HepG2 (cell line): Measurements from ENCODE around the gene CPNE1. TPM values are rescaled to one million over a fixed set of nuclear protein-coding genes. Genes with fewer than 3 reads are reported as not detected.

Experiments used
- ARNT ChIP-seq: fragments of 450-650 bp; IDR thresholded peaks from 2 replicates; pipeline ENCODE4 v1.6.1; 2017
- HNF4A ChIP-seq: sonication (generic); formaldehyde crosslinking; IDR thresholded peaks from 2 replicates; pipeline ENCODE4 v1.4.0; 2020; ENCODE audit warnings: missing genetic modification reagents
- JUNB ChIP-seq: sonication (generic); formaldehyde crosslinking; IDR thresholded peaks from 2 replicates; pipeline ENCODE4 v1.8.0; 2022; ENCODE audit warnings: missing genetic modification reagents, mild to moderate bottlenecking, borderline replicate concordance
- KAT8 ChIP-seq: IDR thresholded peaks from 2 replicates; pipeline ENCODE4 v1.6.1; 2016; ENCODE audit warnings: missing genetic modification reagents, missing compliant biosample characterization
- KDM1A ChIP-seq: IDR thresholded peaks from 2 replicates; pipeline ENCODE4 v1.6.1; 2016; ENCODE audit warnings: missing compliant biosample characterization
- KLF11 ChIP-seq: IDR thresholded peaks from 2 replicates; pipeline ENCODE4 v1.6.1; 2016; ENCODE audit warnings: missing compliant biosample characterization
- MIER2 ChIP-seq: IDR thresholded peaks from 2 replicates; pipeline ENCODE4 v1.6.1; 2016; ENCODE audit warnings: missing biosample characterization, missing genetic modification reagents
- ZNF253 ChIP-seq: sonication (generic); formaldehyde crosslinking; IDR thresholded peaks from 2 replicates; pipeline ENCODE4 v1.8.0; 2022; ENCODE audit warnings: mild to moderate bottlenecking, missing genetic modification reagents, borderline replicate concordance
- ZNF510 ChIP-seq: sonication (generic); formaldehyde crosslinking; IDR thresholded peaks from 2 replicates; pipeline ENCODE4 v1.4.0; 2020; ENCODE audit warnings: low read depth, mild to moderate bottlenecking, missing genetic modification reagents
- polyA plus RNA-seq, 8 experiments: library from polyadenylated mRNA; depleted of rRNA in 3 of 8; stranded (reverse) in 7 of 8; unstranded in 1 of 8; fragments of >200 nt; fragmentation: Illumina TruSeq in 4 of 8; extraction: Trizol in 4 of 8; gene quantifications; 2 replicates each; pipeline versions ENCODE4 v1.2.1 to v1.2.3, GENCODE V29; 2011 to 2016; ENCODE audit warnings: low read depth in 4 of 8, missing spikeins in 1 of 8, mixed read lengths in 1 of 8; ENCODE audit not compliant: insufficient read depth in 1 of 8
- total RNA-seq, 5 experiments: library from RNA; depleted of rRNA; stranded (reverse); fragments of >200 nt; fragmentation: Illumina TruSeq; extraction: Trizol; gene quantifications; 2 replicates each; pipeline ENCODE4 v1.2.3, GENCODE V29; 2016; ENCODE audit warnings: low read depth in 1 of 5
- TF ChIP-seq, protein P1 (sequence below): sonication (generic); formaldehyde crosslinking; IDR thresholded peaks from 2 replicates; pipeline ENCODE4 v1.5.0; 2020; ENCODE audit warnings: mild to moderate bottlenecking, missing genetic modification reagents, borderline replicate concordance
- TF ChIP-seq, protein P2 (sequence below), 2 experiments: fragments of 450-650 bp in 1 of 2; sonication (generic) in 1 of 2; formaldehyde crosslinking in 1 of 2; IDR thresholded peaks; 2 replicates each; pipeline versions ENCODE4 v1.6.1 to v1.8.0; 2016 to 2022; ENCODE audit warnings: antibody characterized with exemption in 1 of 2, mild to moderate bottlenecking in 1 of 2, missing genetic modification reagents in 1 of 2

The CPNE1 gene
- total and polyA plus RNA-seq, 2 of the 13 experiments (the other 11 are each of a cell fraction or from before 2014, with no cell fraction given), result 408 to 431 TPM

DNA sequence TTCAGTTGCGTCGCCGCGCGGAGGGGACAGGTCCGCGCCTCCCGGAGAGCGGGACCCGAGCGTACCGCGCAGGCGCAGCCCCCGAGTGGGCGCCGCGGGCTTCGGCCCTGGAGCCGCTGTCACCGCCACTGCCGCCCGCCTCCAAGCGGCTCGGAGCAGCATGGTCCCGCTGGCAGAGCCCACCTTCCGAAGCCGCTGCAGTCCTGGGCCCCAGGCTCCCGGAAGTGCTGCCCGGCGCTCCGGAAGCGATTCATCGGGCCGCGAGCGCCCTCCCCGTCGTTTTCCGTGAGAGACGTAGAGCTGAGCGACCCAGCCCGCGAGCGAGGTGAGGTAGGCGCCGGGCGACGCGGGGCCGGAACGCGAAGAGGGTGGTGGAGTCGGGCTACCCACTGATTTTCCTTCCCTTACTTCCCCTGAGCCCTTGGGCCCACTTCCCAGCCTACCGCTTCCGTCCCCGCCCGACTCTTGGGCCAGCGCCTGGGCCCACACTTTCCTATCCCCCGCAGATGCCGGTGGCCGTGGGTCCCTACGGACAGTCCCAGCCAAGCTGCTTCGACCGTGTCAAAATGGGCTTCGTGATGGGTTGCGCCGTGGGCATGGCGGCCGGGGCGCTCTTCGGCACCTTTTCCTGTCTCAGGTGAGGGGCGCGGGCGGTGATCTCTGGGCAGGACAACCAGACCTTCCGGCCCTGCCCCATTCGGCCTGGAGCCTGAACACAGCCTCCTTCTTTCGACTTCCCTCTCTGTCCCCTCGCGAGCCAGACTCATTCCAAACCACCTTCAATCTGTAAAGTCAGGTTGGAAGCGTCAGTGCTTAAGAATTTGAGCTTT lies 34.6 kb upstream of the CPNE1 start, which contains the start of the genes NFS1 and ROMO1 (continued):
- TF ChIP-seq, protein P1, sequence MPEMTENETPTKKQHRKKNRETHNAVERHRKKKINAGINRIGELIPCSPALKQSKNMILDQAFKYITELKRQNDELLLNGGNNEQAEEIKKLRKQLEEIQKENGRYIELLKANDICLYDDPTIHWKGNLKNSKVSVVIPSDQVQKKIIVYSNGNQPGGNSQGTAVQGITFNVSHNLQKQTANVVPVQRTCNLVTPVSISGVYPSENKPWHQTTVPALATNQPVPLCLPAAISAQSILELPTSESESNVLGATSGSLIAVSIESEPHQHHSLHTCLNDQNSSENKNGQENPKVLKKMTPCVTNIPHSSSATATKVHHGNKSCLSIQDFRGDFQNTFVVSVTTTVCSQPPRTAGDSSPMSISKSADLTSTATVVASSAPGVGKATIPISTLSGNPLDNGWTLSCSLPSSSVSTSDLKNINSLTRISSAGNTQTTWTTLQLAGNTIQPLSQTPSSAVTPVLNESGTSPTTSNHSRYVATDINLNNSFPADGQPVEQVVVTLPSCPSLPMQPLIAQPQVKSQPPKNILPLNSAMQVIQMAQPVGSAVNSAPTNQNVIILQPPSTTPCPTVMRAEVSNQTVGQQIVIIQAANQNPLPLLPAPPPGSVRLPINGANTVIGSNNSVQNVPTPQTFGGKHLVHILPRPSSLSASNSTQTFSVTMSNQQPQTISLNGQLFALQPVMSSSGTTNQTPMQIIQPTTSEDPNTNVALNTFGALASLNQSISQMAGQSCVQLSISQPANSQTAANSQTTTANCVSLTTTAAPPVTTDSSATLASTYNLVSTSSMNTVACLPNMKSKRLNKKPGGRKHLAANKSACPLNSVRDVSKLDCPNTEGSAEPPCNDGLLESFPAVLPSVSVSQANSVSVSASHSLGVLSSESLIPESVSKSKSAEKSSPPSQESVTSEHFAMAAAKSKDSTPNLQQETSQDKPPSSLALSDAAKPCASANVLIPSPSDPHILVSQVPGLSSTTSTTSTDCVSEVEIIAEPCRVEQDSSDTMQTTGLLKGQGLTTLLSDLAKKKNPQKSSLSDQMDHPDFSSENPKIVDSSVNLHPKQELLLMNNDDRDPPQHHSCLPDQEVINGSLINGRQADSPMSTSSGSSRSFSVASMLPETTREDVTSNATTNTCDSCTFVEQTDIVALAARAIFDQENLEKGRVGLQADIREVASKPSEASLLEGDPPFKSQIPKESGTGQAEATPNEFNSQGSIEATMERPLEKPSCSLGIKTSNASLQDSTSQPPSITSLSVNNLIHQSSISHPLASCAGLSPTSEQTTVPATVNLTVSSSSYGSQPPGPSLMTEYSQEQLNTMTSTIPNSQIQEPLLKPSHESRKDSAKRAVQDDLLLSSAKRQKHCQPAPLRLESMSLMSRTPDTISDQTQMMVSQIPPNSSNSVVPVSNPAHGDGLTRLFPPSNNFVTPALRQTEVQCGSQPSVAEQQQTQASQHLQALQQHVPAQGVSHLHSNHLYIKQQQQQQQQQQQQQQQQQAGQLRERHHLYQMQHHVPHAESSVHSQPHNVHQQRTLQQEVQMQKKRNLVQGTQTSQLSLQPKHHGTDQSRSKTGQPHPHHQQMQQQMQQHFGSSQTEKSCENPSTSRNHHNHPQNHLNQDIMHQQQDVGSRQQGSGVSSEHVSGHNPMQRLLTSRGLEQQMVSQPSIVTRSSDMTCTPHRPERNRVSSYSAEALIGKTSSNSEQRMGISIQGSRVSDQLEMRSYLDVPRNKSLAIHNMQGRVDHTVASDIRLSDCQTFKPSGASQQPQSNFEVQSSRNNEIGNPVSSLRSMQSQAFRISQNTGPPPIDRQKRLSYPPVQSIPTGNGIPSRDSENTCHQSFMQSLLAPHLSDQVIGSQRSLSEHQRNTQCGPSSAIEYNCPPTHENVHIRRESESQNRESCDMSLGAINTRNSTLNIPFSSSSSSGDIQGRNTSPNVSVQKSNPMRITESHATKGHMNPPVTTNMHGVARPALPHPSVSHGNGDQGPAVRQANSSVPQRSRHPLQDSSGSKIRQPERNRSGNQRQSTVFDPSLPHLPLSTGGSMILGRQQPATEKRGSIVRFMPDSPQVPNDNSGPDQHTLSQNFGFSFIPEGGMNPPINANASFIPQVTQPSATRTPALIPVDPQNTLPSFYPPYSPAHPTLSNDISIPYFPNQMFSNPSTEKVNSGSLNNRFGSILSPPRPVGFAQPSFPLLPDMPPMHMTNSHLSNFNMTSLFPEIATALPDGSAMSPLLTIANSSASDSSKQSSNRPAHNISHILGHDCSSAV (CRISPR knock-in tag), result peak; percentile 96; the same call in 1 of the 2 replicates
- TF ChIP-seq, protein P2, sequence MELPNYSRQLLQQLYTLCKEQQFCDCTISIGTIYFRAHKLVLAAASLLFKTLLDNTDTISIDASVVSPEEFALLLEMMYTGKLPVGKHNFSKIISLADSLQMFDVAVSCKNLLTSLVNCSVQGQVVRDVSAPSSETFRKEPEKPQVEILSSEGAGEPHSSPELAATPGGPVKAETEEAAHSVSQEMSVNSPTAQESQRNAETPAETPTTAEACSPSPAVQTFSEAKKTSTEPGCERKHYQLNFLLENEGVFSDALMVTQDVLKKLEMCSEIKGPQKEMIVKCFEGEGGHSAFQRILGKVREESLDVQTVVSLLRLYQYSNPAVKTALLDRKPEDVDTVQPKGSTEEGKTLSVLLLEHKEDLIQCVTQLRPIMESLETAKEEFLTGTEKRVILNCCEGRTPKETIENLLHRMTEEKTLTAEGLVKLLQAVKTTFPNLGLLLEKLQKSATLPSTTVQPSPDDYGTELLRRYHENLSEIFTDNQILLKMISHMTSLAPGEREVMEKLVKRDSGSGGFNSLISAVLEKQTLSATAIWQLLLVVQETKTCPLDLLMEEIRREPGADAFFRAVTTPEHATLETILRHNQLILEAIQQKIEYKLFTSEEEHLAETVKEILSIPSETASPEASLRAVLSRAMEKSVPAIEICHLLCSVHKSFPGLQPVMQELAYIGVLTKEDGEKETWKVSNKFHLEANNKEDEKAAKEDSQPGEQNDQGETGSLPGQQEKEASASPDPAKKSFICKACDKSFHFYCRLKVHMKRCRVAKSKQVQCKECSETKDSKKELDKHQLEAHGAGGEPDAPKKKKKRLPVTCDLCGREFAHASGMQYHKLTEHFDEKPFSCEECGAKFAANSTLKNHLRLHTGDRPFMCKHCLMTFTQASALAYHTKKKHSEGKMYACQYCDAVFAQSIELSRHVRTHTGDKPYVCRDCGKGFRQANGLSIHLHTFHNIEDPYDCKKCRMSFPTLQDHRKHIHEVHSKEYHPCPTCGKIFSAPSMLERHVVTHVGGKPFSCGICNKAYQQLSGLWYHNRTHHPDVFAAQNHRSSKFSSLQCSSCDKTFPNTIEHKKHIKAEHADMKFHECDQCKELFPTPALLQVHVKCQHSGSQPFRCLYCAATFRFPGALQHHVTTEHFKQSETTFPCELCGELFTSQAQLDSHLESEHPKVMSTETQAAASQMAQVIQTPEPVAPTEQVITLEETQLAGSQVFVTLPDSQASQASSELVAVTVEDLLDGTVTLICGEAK (IDR thresholded peaks at IDR 0.05), result peak; percentile 97
- TF ChIP-seq, protein P2 (CRISPR knock-in tag; IDR thresholded peaks at IDR 0.05), result peak; percentile 89
- TF ChIP-seq ZNF253, result peak; percentile 84; the same call in 1 of the 2 replicates
- TF ChIP-seq MIER2 (CRISPR knock-in tag), result peak; percentile 68
- TF ChIP-seq ARNT, result no peak
- TF ChIP-seq KLF11 (CRISPR knock-in tag), result peak; percentile 81; the same call in 1 of the 2 replicates
- TF ChIP-seq KAT8 (CRISPR knock-in tag), result peak; percentile 100
- peak; percentile 62; the same call in 1 of the 2 replicates for TF ChIP-seq ZNF510 (CRISPR knock-in tag)
- peak; percentile 10; the same call in 1 of the 2 replicates for TF ChIP-seq JUNB (CRISPR knock-in tag)
- TF ChIP-seq HNF4A, result no peak; the same call in 1 of the 2 replicates
- TF ChIP-seq KDM1A (CRISPR knock-in tag), result 0 out of 2 replicates have a peak, but pooled peaks have one; percentile 8
